Cardiac muscle cell (in vitro differentiated cells and primary cell): ENCODE results near the gene CPD. TPM values are rescaled to one million over a fixed set of nuclear protein-coding genes. Genes with fewer than 3 reads are reported as not detected.

Experiments used
- DNase-seq, 2 donors: peaks; one replicate each; pipeline versions ENCODE4 v3.0.0 to v3.0.0-alpha.2; 2010 to 2017; ENCODE audit warnings: low read depth in 1 of 2, low spot score in 1 of 2
- H3K27ac ChIP-seq: fragments of 200-600 bp; sonication (generic); 2 replicates; pipeline ENCODE4 v1.5.1; 2016
- H3K27me3 ChIP-seq: fragments of 200-600 bp; sonication (generic); 2 replicates; pipeline ENCODE4 v1.6.0; 2016; ENCODE audit warnings: control low read depth
- H3K36me3 ChIP-seq: fragments of 200-600 bp; sonication (generic); 2 replicates; pipeline ENCODE4 v1.5.1; 2016; ENCODE audit warnings: control low read depth
- H3K4me1 ChIP-seq: fragments of 200-600 bp; sonication (generic); 2 replicates; pipeline ENCODE4 v1.8.1; 2017; ENCODE audit warnings: low read depth, mild to moderate bottlenecking, mixed run types
- H3K4me3 ChIP-seq: fragments of 200-600 bp; sonication (generic); 2 replicates; pipeline ENCODE4 v1.5.1; 2016; ENCODE audit warnings: mild to moderate bottlenecking
- H3K9me3 ChIP-seq: fragments of 200-600 bp; sonication (generic); 2 replicates; pipeline ENCODE4 v1.5.1; 2017; ENCODE audit warnings: low read depth, mild to moderate bottlenecking, control low read depth
- CTCF ChIP-seq: IDR thresholded peaks from 2 replicates; pipeline ENCODE4 v1.5.1; 2012; ENCODE audit warnings: low read depth, mild to moderate bottlenecking, low read length
- polyA plus RNA-seq: library from polyadenylated mRNA; unstranded; fragments of >200 nt; fragmentation: Nextera tagmentation; extraction: Ambion mirVana; gene quantifications from 2 replicates; pipeline ENCODE4 v1.2.1, GENCODE V29; 2016
- total RNA-seq: library from RNA; depleted of rRNA; stranded (reverse); fragments of >200 nt; gene quantifications from 2 replicates; pipeline ENCODE4 v1.2.3, GENCODE V29; 2016

The CPD gene
- total and polyA plus RNA-seq, 2 experiments from 2014 or later, result 19.5 to 47.4 TPM

GRCh38 chr17:30505868-30506417 is 127.2 kb downstream of the CPD start:
- no peak overlapping the region for H3K4me3 ChIP-seq

GRCh38 chr17:30506481-30506880 is 127.8 kb downstream of the CPD start:
- H3K9me3 ChIP-seq, result no peaks in the 10 kb centered on the region
- no peak overlapping the region for H3K4me3 ChIP-seq
- H3K4me1 ChIP-seq, result no peaks in the 10 kb centered on the region
- no peak for DNase-seq
- no peak for TF ChIP-seq CTCF
- no peak overlapping the region for H3K27ac ChIP-seq
- peaks cover 12% of the 10 kb centered on the region for H3K36me3 ChIP-seq
- H3K27me3 ChIP-seq, result no peaks in the 10 kb centered on the region

More at GRCh38 chr17:30505868-30506417, 127.2 kb downstream of the CPD start:
- TF ChIP-seq CTCF, result no peak
- Histone ChIP-seq H3K9me3 (no peaks in the 10 kb centered on the region), H3K36me3 (peaks cover 15% of the 10 kb centered on the region), H3K27me3 (no peaks in the 10 kb centered on the region), H3K4me1 (no peaks in the 10 kb centered on the region), H3K27ac (no peak overlapping the region)
- no peak for DNase-seq

- Histone ChIP-seq H3K4me1 (no peaks in the 10 kb centered on the region), H3K36me3 (peaks cover 27% of the 10 kb centered on the region), H3K9me3 (no peaks in the 10 kb centered on the region), H3K27ac (no peak overlapping the region), H3K4me3 (no peak overlapping the region), H3K27me3 (no peaks in the 10 kb centered on the region)
- DNase-seq, result no peak
- no peak for TF ChIP-seq CTCF
Observed at GRCh38 chr17:30513346-30513745, 134.6 kb downstream of the CPD start.

- no peaks in the 10 kb centered on the region for H3K4me1 ChIP-seq
- no peak for TF ChIP-seq CTCF
- no peak for DNase-seq
- H3K9me3 ChIP-seq, result no peaks in the 10 kb centered on the region
- H3K4me3 ChIP-seq, result no peak overlapping the region
- peaks cover 30% of the 10 kb centered on the region for H3K36me3 ChIP-seq
- no peaks in the 10 kb centered on the region for H3K27me3 ChIP-seq
- no peak overlapping the region for H3K27ac ChIP-seq
Observed at GRCh38 chr17:30514895-30515596, 136.3 kb downstream of the CPD start.

GRCh38 chr17:30517786-30518185 is 139.1 kb downstream of the CPD start:
- no peak overlapping the region for H3K4me3 ChIP-seq
- TF ChIP-seq CTCF, result no peak
- H3K27ac ChIP-seq, result peak overlapping the region; percentile 8

More at GRCh38 chr17:30517786-30518185, 139.1 kb downstream of the CPD start:
- DNase-seq, result peak in 1 of 2 donors; percentile 12
- no peaks in the 10 kb centered on the region for H3K9me3 ChIP-seq
- peaks cover 31% of the 10 kb centered on the region for H3K36me3 ChIP-seq
- H3K27me3 ChIP-seq, result no peaks in the 10 kb centered on the region
- H3K4me1 ChIP-seq, result no peaks in the 10 kb centered on the region
